Vagina (tissue), 2 donors: ENCODE data around the gene PCNX1. TPM values are rescaled to one million over a fixed set of nuclear protein-coding genes. Genes with fewer than 3 reads are reported as not detected.

Experiments
- DNase-seq, 2 donors: peaks; one replicate each; pipeline ENCODE4 v3.0.0-alpha.2; 2017; ENCODE audit errors: extremely low spot score in 2 of 2
- H3K27ac ChIP-seq: fragments of 200-600 bp; sonication (generic); one replicate; pipeline ENCODE4 v1.5.1; 2019
- H3K27me3 ChIP-seq: fragments of 200-600 bp; sonication (generic); one replicate; pipeline ENCODE4 v1.5.1; 2019
- H3K36me3 ChIP-seq, 2 donors: fragments of 200-600 bp; sonication (generic); one replicate each; pipeline ENCODE4 v1.5.1; 2017 to 2019
- H3K4me1 ChIP-seq: fragments of 200-600 bp; sonication (generic); one replicate; pipeline ENCODE4 v1.5.1; 2019
- H3K4me3 ChIP-seq, 2 donors: fragments of 200-600 bp; sonication (generic); 1 replicate in 1 of 2; 2 replicates in 1 of 2; pipeline ENCODE4 v1.5.1; 2016 to 2019
- H3K9me3 ChIP-seq: fragments of 200-600 bp; sonication (generic); one replicate; pipeline ENCODE4 v1.5.1; 2019
- POLR2A ChIP-seq, 2 donors: fragments of 450-650 bp; IDR thresholded peaks; one replicate each; pipeline ENCODE4 v1.6.1; 2017; ENCODE audit warnings: antibody characterized with exemption in 2 of 2, mild to moderate bottlenecking in 2 of 2, moderate library complexity in 2 of 2
- POLR2AphosphoS5 ChIP-seq, 2 donors: sonication (generic); formaldehyde crosslinking; IDR thresholded peaks; one replicate each; pipeline ENCODE4 v1.9.0; 2017; ENCODE audit warnings: antibody characterized with exemption in 2 of 2, mild to moderate bottlenecking in 2 of 2, low read depth in 1 of 2; ENCODE audit not compliant: insufficient read depth in 1 of 2
- intact Hi-C: fragments of 100-400 bp; cut with DNase I; formaldehyde crosslinking; loops from one replicate; pipeline ENCODE4 v1.15.1; 2023
- total RNA-seq: library from RNA; depleted of rRNA; stranded (reverse); fragments of >200 nt; gene quantifications from one replicate; pipeline ENCODE4 v1.2.3, GENCODE V29; 2016
- TF ChIP-seq, protein P1 (sequence below), 3 experiments: fragments of 450-650 bp in 2 of 3; fragments of 200-600 bp in 1 of 3; sonication (generic) in 1 of 3; IDR thresholded peaks; one replicate each; pipeline ENCODE4 v1.5.1; 2017 to 2019; ENCODE audit warnings: antibody characterized with exemption in 3 of 3, mild to moderate bottlenecking in 2 of 3, moderate library complexity in 2 of 3

Gene PCNX1
- total RNA-seq, 1 donor from 2014 or later, result 59.7 TPM

- TF ChIP-seq, protein P1, sequence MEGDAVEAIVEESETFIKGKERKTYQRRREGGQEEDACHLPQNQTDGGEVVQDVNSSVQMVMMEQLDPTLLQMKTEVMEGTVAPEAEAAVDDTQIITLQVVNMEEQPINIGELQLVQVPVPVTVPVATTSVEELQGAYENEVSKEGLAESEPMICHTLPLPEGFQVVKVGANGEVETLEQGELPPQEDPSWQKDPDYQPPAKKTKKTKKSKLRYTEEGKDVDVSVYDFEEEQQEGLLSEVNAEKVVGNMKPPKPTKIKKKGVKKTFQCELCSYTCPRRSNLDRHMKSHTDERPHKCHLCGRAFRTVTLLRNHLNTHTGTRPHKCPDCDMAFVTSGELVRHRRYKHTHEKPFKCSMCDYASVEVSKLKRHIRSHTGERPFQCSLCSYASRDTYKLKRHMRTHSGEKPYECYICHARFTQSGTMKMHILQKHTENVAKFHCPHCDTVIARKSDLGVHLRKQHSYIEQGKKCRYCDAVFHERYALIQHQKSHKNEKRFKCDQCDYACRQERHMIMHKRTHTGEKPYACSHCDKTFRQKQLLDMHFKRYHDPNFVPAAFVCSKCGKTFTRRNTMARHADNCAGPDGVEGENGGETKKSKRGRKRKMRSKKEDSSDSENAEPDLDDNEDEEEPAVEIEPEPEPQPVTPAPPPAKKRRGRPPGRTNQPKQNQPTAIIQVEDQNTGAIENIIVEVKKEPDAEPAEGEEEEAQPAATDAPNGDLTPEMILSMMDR (IDR thresholded peaks at IDR 0.05), result no peak
- Histone ChIP-seq H3K4me3 (no peak overlapping the region), H3K27me3 (no peaks in the 10 kb centered on the region), H3K4me1 (no peaks in the 10 kb centered on the region), H3K36me3 (no peaks in the 10 kb centered on the region), H3K27ac (no peak overlapping the region), H3K9me3 (no peaks in the 10 kb centered on the region)
- DNase-seq, result peak; percentile 12 to 40
- intact Hi-C loops, result no loop called here
Observed at GRCh38 chr14:71130491-71131179, 223.4 kb downstream of the PCNX1 start.

DNA sequence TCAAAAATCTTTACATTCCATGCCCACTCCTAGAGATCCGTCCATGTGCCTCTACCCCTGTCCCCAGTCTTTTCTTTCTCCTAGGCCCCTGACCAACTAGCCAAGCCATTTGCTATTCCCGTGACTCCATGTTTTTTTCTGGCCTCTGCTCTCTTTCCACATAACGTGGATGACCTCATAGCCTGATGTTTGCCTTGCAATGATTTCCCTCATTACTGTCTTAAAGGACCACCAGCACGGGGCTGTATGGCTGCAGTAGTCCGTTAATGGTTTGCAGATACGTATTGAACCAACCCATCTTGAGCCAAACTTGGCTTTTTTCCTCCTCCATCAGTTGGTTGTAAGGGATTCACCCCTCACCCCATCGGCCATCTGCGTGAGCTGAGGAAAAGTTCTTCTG lies 226.0 kb downstream of the PCNX1 start:
- DNase-seq, result peak; percentile 43 to 67
- TF ChIP-seq POLR2AphosphoS5 (IDR thresholded peaks at IDR 0.05; ENCODE audit: insufficient read depth in 1 of 2, low read depth in 1 of 2), result no peak
- TF ChIP-seq, protein P1 (IDR thresholded peaks at IDR 0.05), result no peak
- TF ChIP-seq POLR2A (IDR thresholded peaks at IDR 0.05), result no peak
- intact Hi-C loops, result no loop called here

DNA sequence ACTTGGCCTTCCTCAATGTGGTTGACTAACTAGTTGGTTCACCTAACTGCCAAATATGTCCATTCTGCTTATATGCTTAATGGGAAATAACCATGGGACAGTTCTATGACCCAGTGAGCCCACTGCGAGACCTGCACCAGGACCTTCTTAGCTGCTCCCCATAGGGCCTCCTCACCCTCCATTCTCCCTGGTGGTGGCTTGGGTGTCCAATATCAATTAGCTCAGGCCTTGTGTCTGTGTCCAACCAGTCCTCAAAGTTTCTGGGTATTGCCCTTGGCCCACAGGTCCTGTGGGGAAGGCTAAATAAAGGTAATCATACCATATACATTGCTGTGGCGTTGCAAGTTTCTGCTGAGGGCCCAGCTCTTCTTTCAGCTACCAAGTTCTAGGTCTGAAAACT lies 228.2 kb downstream of the PCNX1 start:
- Histone ChIP-seq H3K9me3 (no peaks in the 10 kb centered on the region), H3K4me3 (no peak overlapping the region), H3K27me3 (no peaks in the 10 kb centered on the region), H3K36me3 (no peaks in the 10 kb centered on the region), H3K27ac (no peak overlapping the region), H3K4me1 (no peaks in the 10 kb centered on the region)
- peak; percentile 43 to 62 for DNase-seq
- intact Hi-C loops, result loop anchor here (5.0 kb wide), 1 partner anchor 617 kb away; no protein-coding TSS in a partner anchor
- TF ChIP-seq POLR2AphosphoS5 (IDR thresholded peaks at IDR 0.05; ENCODE audit: insufficient read depth in 1 of 2, low read depth in 1 of 2), result no peak
- TF ChIP-seq, protein P1 (IDR thresholded peaks at IDR 0.05), result no peak
- no peak for TF ChIP-seq POLR2A (IDR thresholded peaks at IDR 0.05)

More for the DNA sequence above, 226.0 kb downstream of the PCNX1 start:
- Histone ChIP-seq H3K27ac (no peak overlapping the region), H3K4me3 (no peak overlapping the region), H3K36me3 (no peaks in the 10 kb centered on the region), H3K4me1 (no peaks in the 10 kb centered on the region), H3K9me3 (no peaks in the 10 kb centered on the region), H3K27me3 (no peaks in the 10 kb centered on the region)

- no peak overlapping the region for H3K27ac ChIP-seq
- intact Hi-C loops, result loop anchor here (5.0 kb wide), 1 partner anchor 616 kb away; no protein-coding TSS in a partner anchor
- H3K9me3 ChIP-seq, result no peaks in the 10 kb centered on the region
- TF ChIP-seq POLR2A (IDR thresholded peaks at IDR 0.05), result no peak
- no peak for TF ChIP-seq POLR2AphosphoS5 (IDR thresholded peaks at IDR 0.05; ENCODE audit: insufficient read depth in 1 of 2, low read depth in 1 of 2)
- TF ChIP-seq, protein P1 (IDR thresholded peaks at IDR 0.05), result no peak
- H3K4me1 ChIP-seq, result no peaks in the 10 kb centered on the region
- peak in 1 of 2 donors; percentile 52 for DNase-seq
- no peak overlapping the region for H3K4me3 ChIP-seq
- H3K27me3 ChIP-seq, result no peaks in the 10 kb centered on the region
- H3K36me3 ChIP-seq, result no peaks in the 10 kb centered on the region
Observed at GRCh38 chr14:71135911-71136310, 228.7 kb downstream of the PCNX1 start.

DNA sequence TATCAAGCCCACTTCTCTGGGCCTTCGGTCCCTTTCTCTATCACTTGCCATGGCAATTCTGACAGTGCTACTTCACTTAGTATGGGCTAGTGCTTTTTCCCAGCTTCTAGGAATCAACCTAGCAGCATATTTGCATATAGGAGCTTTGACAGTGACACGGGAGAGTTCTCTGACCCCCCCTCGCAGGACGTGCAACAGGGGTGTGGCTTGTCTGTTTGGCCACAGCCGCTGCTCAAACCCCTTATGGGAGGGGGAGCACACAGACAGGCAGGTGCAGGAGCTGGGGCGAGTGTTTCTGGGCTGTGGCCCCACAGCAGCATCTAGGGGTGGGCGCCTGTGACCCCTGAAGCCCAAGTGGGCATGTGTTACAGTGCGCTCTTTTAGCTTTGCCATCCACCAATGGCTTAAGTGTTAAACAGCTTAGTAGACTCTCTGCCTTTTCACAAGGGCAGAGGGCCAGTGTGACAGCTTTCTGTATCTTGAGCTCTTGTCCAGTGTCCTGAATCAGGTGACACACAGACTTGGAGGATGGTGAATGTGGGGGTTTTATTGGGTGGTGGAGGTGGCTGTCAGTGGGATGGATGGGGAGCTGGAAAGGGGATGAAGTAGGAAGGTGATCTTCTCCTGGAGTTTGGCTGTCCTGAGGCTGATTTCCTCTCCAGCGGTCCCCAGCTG lies 229.3 kb downstream of the PCNX1 start:
- intact Hi-C loops, result loop anchor here (5.0 kb wide), 1 partner anchor 616 kb away; no protein-coding TSS in a partner anchor

More for the DNA sequence above, 229.3 kb downstream of the PCNX1 start:
- DNase-seq, result peak; percentile 37 to 54
- H3K4me1 ChIP-seq, result no peaks in the 10 kb centered on the region
- H3K27me3 ChIP-seq, result no peaks in the 10 kb centered on the region
- no peaks in the 10 kb centered on the region for H3K9me3 ChIP-seq
- H3K4me3 ChIP-seq, result no peak overlapping the region
- H3K27ac ChIP-seq, result no peak overlapping the region
- no peaks in the 10 kb centered on the region for H3K36me3 ChIP-seq
- TF ChIP-seq POLR2A (IDR thresholded peaks at IDR 0.05) (no peak), POLR2AphosphoS5 (IDR thresholded peaks at IDR 0.05; ENCODE audit: insufficient read depth in 1 of 2, low read depth in 1 of 2) (no peak)
- TF ChIP-seq, protein P1 (IDR thresholded peaks at IDR 0.05), result no peak
